Testis (tissue), 3 donors: ENCODE data around the gene CLEC11A. TPM values are rescaled to one million over a fixed set of nuclear protein-coding genes. Genes with fewer than 3 reads are reported as not detected.

Experiments used
- DNase-seq: peaks from one replicate; pipeline ENCODE4 v3.0.0-alpha.2; 2019
- H3K27ac ChIP-seq, 2 donors: fragments of 200-600 bp; sonication (generic); one replicate each; pipeline ENCODE4 v1.5.1; 2019
- H3K27me3 ChIP-seq: fragments of 200-600 bp; sonication (generic); one replicate; pipeline ENCODE4 v1.5.1; 2019
- H3K36me3 ChIP-seq: fragments of 200-600 bp; sonication (generic); one replicate; pipeline ENCODE4 v1.5.1; 2017; ENCODE audit warnings: low read depth; ENCODE audit errors: missing control alignments
- H3K4me1 ChIP-seq: fragments of 200-600 bp; sonication (generic); one replicate; pipeline ENCODE4 v1.5.1; 2019
- H3K4me3 ChIP-seq, 2 donors: fragments of 200-600 bp; sonication (generic); one replicate each; pipeline ENCODE4 v1.5.1; 2017 to 2019
- H3K9me3 ChIP-seq: fragments of 200-600 bp; sonication (generic); one replicate; pipeline ENCODE4 v1.5.1; 2017
- CTCF ChIP-seq, 3 experiments: fragments of 450-650 bp in 2 of 3; fragments of 200-600 bp in 1 of 3; sonication (generic) in 1 of 3; IDR thresholded peaks; one replicate each; pipeline ENCODE4 v1.5.1; 2016 to 2019; ENCODE audit warnings: antibody characterized with exemption in 3 of 3, mild to moderate bottlenecking in 2 of 3, moderate library complexity in 1 of 3
- POLR2A ChIP-seq: fragments of 450-650 bp; IDR thresholded peaks from one replicate; pipeline ENCODE4 v1.6.1; 2017; ENCODE audit warnings: antibody characterized with exemption, mild to moderate bottlenecking, moderate library complexity
- WGBS, 2 donors: methylation state at CpG; one replicate each; pipeline ENCODE4 v1.1.5; 2018; 5-methylcytosine and 5-hydroxymethylcytosine counted together
- intact Hi-C: fragments of 100-400 bp; cut with DNase I; formaldehyde crosslinking; loops from one replicate; pipeline ENCODE4 v1.15.1; 2023; ENCODE audit warnings: low total_unique reads
- polyA plus RNA-seq: library from polyadenylated mRNA; stranded (reverse); fragments of 350-450 nt; fragmentation: Illumina TruSeq; extraction: RNeasy Lipid Tissue Mini Kit (QIAGEN cat#74804); gene quantifications from one replicate; pipeline ENCODE4 v1.2.3, GENCODE V29; 2014; ENCODE audit warnings: low read depth, low replicate concordance; ENCODE audit not compliant: insufficient read depth
- total RNA-seq, 2 donors: library from RNA; depleted of rRNA; stranded (reverse); fragments of >200 nt; gene quantifications; one replicate each; pipeline ENCODE4 v1.2.3, GENCODE V29; 2016

Gene CLEC11A
- total and polyA plus RNA-seq, 3 donors from 2014 or later = 14.3 to 20.6 (median 16.9) TPM

- Histone ChIP-seq H3K27ac (no peak overlapping the region), H3K9me3 (no peaks in the 10 kb centered on the region), H3K4me3 (no peak overlapping the region), H3K4me1 (no peaks in the 10 kb centered on the region), H3K27me3 (no peaks in the 10 kb centered on the region), H3K36me3 (no peaks in the 10 kb centered on the region)
- TF ChIP-seq CTCF (IDR thresholded peaks at IDR 0.05) = no peak
- TF ChIP-seq POLR2A = no peak
- 90 to 93% methylated on average over 10 to 13 of the region's 13 CpGs for WGBS, 2 donors
- no peak for DNase-seq
- intact Hi-C loops = no loop called here
Observed at GRCh38 chr19:50701367-50701985, 21.7 kb upstream of the CLEC11A start.

GRCh38 chr19:50702158-50702870, 20.9 kb upstream of the CLEC11A start:
- intact Hi-C loops = no loop called here
- Histone ChIP-seq H3K27me3 (no peaks in the 10 kb centered on the region), H3K27ac (no peak overlapping the region), H3K4me3 (no peak overlapping the region), H3K9me3 (no peaks in the 10 kb centered on the region), H3K4me1 (no peaks in the 10 kb centered on the region), H3K36me3 (no peaks in the 10 kb centered on the region)
- TF ChIP-seq CTCF (IDR thresholded peaks at IDR 0.05) = no peak
- no peak for TF ChIP-seq POLR2A
- 73% methylated on average over 17 to 22 of the region's 23 CpGs for WGBS, 2 donors
- no peak for DNase-seq

GRCh38 chr19:50702871-50703829, 20.0 kb upstream of the CLEC11A start:
- intact Hi-C loops = no loop called here
- no peak overlapping the region for H3K27ac ChIP-seq
- H3K4me1 ChIP-seq = no peaks in the 10 kb centered on the region
- H3K36me3 ChIP-seq = no peaks in the 10 kb centered on the region
- H3K27me3 ChIP-seq = no peaks in the 10 kb centered on the region
- no peak for DNase-seq
- H3K4me3 ChIP-seq = no peak overlapping the region
- TF ChIP-seq POLR2A = no peak
- no peak for TF ChIP-seq CTCF (IDR thresholded peaks at IDR 0.05)
- H3K9me3 ChIP-seq = no peaks in the 10 kb centered on the region
- 66 to 69% methylated on average over 25 to 39 of the region's 47 CpGs for WGBS, 2 donors

GRCh38 chr19:50703915-50704796, 19.0 kb upstream of the CLEC11A start:
- DNase-seq = peak; percentile 26
- 74 to 79% methylated on average over 22 of the region's 22 CpGs for WGBS, 2 donors
- no peaks in the 10 kb centered on the region for H3K4me1 ChIP-seq
- TF ChIP-seq POLR2A (no peak), CTCF (IDR thresholded peaks at IDR 0.05) (no peak)
- H3K4me3 ChIP-seq = no peak overlapping the region
- no peaks in the 10 kb centered on the region for H3K9me3 ChIP-seq
- H3K27ac ChIP-seq = no peak overlapping the region
- H3K36me3 ChIP-seq = no peaks in the 10 kb centered on the region
- intact Hi-C loops = no loop called here
- no peaks in the 10 kb centered on the region for H3K27me3 ChIP-seq
